Thyroid gland (tissue), 4 donors: Measurements from ENCODE around the gene NDUFS4. TPM values are rescaled to one million over a fixed set of nuclear protein-coding genes. Genes with fewer than 3 reads are reported as not detected.
"Not testable (repeated sequence)": the region's sequence is repeated elsewhere in the genome, so short reads cannot be mapped to it uniquely, and the experiment has no call there.

Experiments
- DNase-seq, 2 donors: peaks; one replicate each; pipeline ENCODE4 v3.0.0-alpha.2; 2019
- H3K27ac ChIP-seq, 3 donors: fragments of 200-600 bp; sonication (generic); 1 replicate in 2 of 3; 2 replicates in 1 of 3; pipeline ENCODE4 v1.5.1; 2016 to 2019; ENCODE audit warnings: mild to moderate bottlenecking in 1 of 3, moderate library complexity in 1 of 3
- H3K27me3 ChIP-seq: fragments of 200-600 bp; sonication (generic); one replicate; pipeline ENCODE4 v1.5.1; 2019
- H3K36me3 ChIP-seq, 2 donors: fragments of 200-600 bp; sonication (generic); one replicate each; pipeline ENCODE4 v1.5.1; 2016 to 2019
- H3K4me1 ChIP-seq, 2 donors: fragments of 200-600 bp; sonication (generic); one replicate each; pipeline ENCODE4 v1.5.1; 2017 to 2019
- H3K4me3 ChIP-seq, 3 donors: fragments of 200-600 bp; sonication (generic); replicated peaks in 1 of 3; 1 replicate in 2 of 3; 2 replicates in 1 of 3; pipeline ENCODE4 v1.5.1; 2016; ENCODE audit warnings: mild to moderate bottlenecking in 1 of 3
- H3K9me3 ChIP-seq: fragments of 200-600 bp; sonication (generic); one replicate; pipeline ENCODE4 v1.5.1; 2017
- CTCF ChIP-seq, 6 experiments: fragments of 200-600 bp in 3 of 6; fragments of 450-650 bp in 3 of 6; sonication (generic) in 3 of 6; IDR thresholded peaks; one replicate each; pipeline ENCODE4 v1.5.1; 2016 to 2019; ENCODE audit warnings: antibody characterized with exemption in 6 of 6, mild to moderate bottlenecking in 2 of 6, inconsistent platforms in 1 of 6, moderate library complexity in 1 of 6
- POLR2A ChIP-seq, 2 donors: fragments of 450-650 bp; IDR thresholded peaks; one replicate each; pipeline ENCODE4 v1.6.1; 2017; ENCODE audit warnings: antibody characterized with exemption in 2 of 2, mild to moderate bottlenecking in 2 of 2, moderate library complexity in 1 of 2
- WGBS, 2 donors: methylation state at CpG; one replicate each; pipeline ENCODE4 v1.1.5; 2017; 5-methylcytosine and 5-hydroxymethylcytosine counted together
- intact Hi-C: fragments of 100-400 bp; cut with DNase I; formaldehyde crosslinking; loops from one replicate; pipeline ENCODE4 v1.15.1; 2023
- total RNA-seq, 4 donors: library from RNA; depleted of rRNA; stranded (reverse); fragments of >200 nt; gene quantifications; one replicate each; pipeline ENCODE4 v1.2.3, GENCODE V29; 2016

NDUFS4 gene
- total RNA-seq, 4 donors from 2014 or later = 77.9 to 145 (median 102) TPM

GRCh38 chr5:53597894-53598293, 37.5 kb downstream of the NDUFS4 start:
- H3K36me3 ChIP-seq = no peaks in the 10 kb centered on the region
- intact Hi-C loops = no loop called here
- no peak for TF ChIP-seq CTCF (IDR thresholded peaks at IDR 0.05)
- WGBS, 2 donors = 94 to 95% methylated on average over 4 of the region's 4 CpGs
- H3K9me3 ChIP-seq = no peaks in the 10 kb centered on the region
- no peak for DNase-seq
- H3K4me1 ChIP-seq = no peaks in the 10 kb centered on the region
- no peak overlapping the region for H3K4me3 ChIP-seq
- no peak overlapping the region for H3K27ac ChIP-seq
- no peaks in the 10 kb centered on the region for H3K27me3 ChIP-seq

- 88 to 89% methylated on average over 5 of the region's 5 CpGs for WGBS, 2 donors
- no peak for DNase-seq
- TF ChIP-seq POLR2A (IDR thresholded peaks at IDR 0.05) (no peak), CTCF (IDR thresholded peaks at IDR 0.05) (no peak)
- H3K27me3 ChIP-seq = no peaks in the 10 kb centered on the region
- H3K36me3 ChIP-seq = no peaks in the 10 kb centered on the region
- no peak overlapping the region for H3K27ac ChIP-seq
- H3K4me1 ChIP-seq = peaks cover 0 to 5% of the 10 kb centered on the region in 2 donors
- H3K4me3 ChIP-seq = no peak overlapping the region
- H3K9me3 ChIP-seq = no peaks in the 10 kb centered on the region
- intact Hi-C loops = no loop called here
Measured at GRCh38 chr5:53601570-53601969, 41.1 kb downstream of the NDUFS4 start.

GRCh38 chr5:53603009-53603687, 42.7 kb downstream of the NDUFS4 start:
- TF ChIP-seq CTCF (IDR thresholded peaks at IDR 0.05) = no peak
- TF ChIP-seq POLR2A (IDR thresholded peaks at IDR 0.05) = no peak
- Histone ChIP-seq H3K9me3 (no peaks in the 10 kb centered on the region), H3K27ac (no peak overlapping the region), H3K4me3 (no peak overlapping the region), H3K27me3 (no peaks in the 10 kb centered on the region), H3K36me3 (no peaks in the 10 kb centered on the region), H3K4me1 (peaks cover 0 to 5% of the 10 kb centered on the region in 2 donors)
- WGBS, 2 donors = 35 to 42% methylated on average over 6 of the region's 6 CpGs
- intact Hi-C loops = no loop called here
- DNase-seq = peak in 1 of 2 donors; percentile 7

- H3K27ac ChIP-seq = no peak overlapping the region
- no peak for DNase-seq
- 84 to 90% methylated on average over 2 of the region's 2 CpGs for WGBS, 2 donors
- no peaks in the 10 kb centered on the region for H3K27me3 ChIP-seq
- no peak overlapping the region for H3K4me3 ChIP-seq
- TF ChIP-seq POLR2A (IDR thresholded peaks at IDR 0.05) (no peak), CTCF (IDR thresholded peaks at IDR 0.05) (no peak)
- no peaks in the 10 kb centered on the region for H3K36me3 ChIP-seq
- no peaks in the 10 kb centered on the region for H3K9me3 ChIP-seq
- peaks cover 0 to 5% of the 10 kb centered on the region in 2 donors for H3K4me1 ChIP-seq
- intact Hi-C loops = no loop called here
Measured at GRCh38 chr5:53604309-53604708, 43.9 kb downstream of the NDUFS4 start.

DNA sequence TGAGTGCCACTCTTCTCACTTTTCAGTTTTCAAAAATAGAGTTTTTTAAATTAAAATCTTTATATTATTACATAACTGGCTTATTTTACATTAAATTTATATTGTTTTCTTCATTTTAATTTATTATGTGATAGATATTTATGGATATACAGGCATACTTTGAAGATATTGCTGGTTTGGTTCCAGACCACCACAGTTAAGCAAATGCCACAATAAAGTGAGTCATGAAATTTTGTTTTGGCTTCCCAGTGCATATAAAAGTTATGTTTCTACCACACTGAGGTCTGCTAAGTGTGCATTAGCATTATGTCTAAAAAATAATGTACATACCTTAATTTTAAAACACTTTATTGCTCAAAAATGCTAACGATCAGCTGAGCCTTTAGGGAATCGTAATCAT, 47.4 kb downstream of the NDUFS4 start:
- DNase-seq = no peak
- peaks cover 4 to 5% of the 10 kb centered on the region in 2 donors for H3K4me1 ChIP-seq
- H3K4me3 ChIP-seq = no peak overlapping the region
- H3K36me3 ChIP-seq = no peaks in the 10 kb centered on the region
- H3K9me3 ChIP-seq = no peaks in the 10 kb centered on the region
- intact Hi-C loops = no loop called here
- WGBS, 2 donors = 93% methylated on average over 2 of the region's 2 CpGs
- TF ChIP-seq CTCF (IDR thresholded peaks at IDR 0.05) (no peak), POLR2A (IDR thresholded peaks at IDR 0.05) (no peak)
- no peaks in the 10 kb centered on the region for H3K27me3 ChIP-seq
- H3K27ac ChIP-seq = no peak overlapping the region

DNA sequence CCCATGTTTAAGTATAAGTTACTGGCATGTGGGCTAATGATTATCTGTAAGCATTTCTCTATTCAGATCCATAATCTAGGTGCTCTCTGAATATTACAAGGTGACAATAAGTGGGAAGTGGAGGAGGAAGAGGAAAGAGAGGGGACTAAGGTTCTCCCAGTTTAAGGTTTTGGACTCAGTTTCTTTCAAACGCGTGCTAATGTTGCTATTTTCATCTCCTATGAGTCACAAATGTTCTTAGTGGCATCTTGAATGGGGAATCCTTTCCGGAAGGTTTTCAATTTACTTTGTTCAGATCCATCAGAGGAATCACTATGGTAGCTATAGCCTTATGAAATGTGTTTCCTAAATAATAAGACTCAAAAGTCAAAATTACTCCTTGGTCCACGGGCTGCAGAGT, 48.5 kb downstream of the NDUFS4 start:
- H3K4me1 ChIP-seq, H3K4me3 ChIP-seq, H3K27ac ChIP-seq, DNase-seq, intact Hi-C loops, H3K9me3 ChIP-seq, H3K36me3 ChIP-seq, H3K27me3 ChIP-seq: not testable (repeated sequence)
- WGBS, 2 donors = 98 to 99% methylated on average over 4 of the region's 4 CpGs
